ENCODE measurements around the gene SPATA6. TPM values are rescaled to one million over a fixed set of nuclear protein-coding genes. Genes with fewer than 3 reads are reported as not detected.

The SPATA6 gene
- total and polyA plus RNA-seq, 2 donors (not counting 1 experiment from before 2014, with no cell fraction given), result 1.9 to 6.7 TPM

- intact Hi-C loops (cut with micrococcal nuclease), result no loop called here
- H2AFZ ChIP-seq (ENCODE audit: insufficient read depth, low read depth, low read length, poor library complexity, severe bottlenecking), result no peak overlapping the region
- DNase-seq, result no peak
- H3K4me2 ChIP-seq (replicated peaks; ENCODE audit: low read depth, low read length, poor library complexity, severe bottlenecking), result no peak overlapping the region
- ChIA-PET POLR2A (no interaction called here), CTCF (interaction anchor here (1.2 kb wide), 1 partner anchor 9 kb away, joined by 3 read pairs; no protein-coding TSS in a partner anchor)
- H3K4me1 ChIP-seq (ENCODE audit: control insufficient read depth in 2 of 2, insufficient read depth in 2 of 2, low read length in 2 of 2), result peaks cover 0 to 5% of the 10 kb centered on the region in 2 donors
- H3K36me3 ChIP-seq (replicated peaks in 1 of 2; ENCODE audit: control extremely low read depth in 1 of 2, control insufficient read depth in 1 of 2, extremely low read depth in 1 of 2, insufficient read depth in 2 of 2, low read length in 1 of 2), result no peaks in the 10 kb centered on the region
- H3K27ac ChIP-seq (ENCODE audit: low read length in 2 of 2), result no peak overlapping the region
- H3K27me3 ChIP-seq (replicated peaks in 1 of 4; ENCODE audit: control extremely low read depth in 1 of 4, control insufficient read depth in 3 of 4, insufficient read depth in 4 of 4, low read length in 3 of 4), result no peaks in the 10 kb centered on the region
- peaks cover 4% of the 10 kb centered on the region for H3K4me1 Mint-ChIP-seq
- no peak overlapping the region for H3K4me3 ChIP-seq (ENCODE audit: control extremely low read depth in 1 of 5, extremely low read depth in 1 of 5, insufficient read depth in 1 of 5, low read depth in 2 of 5, low read length in 4 of 5)
- H3K27ac Mint-ChIP-seq, result no peak overlapping the region
- peaks cover 26% of the 10 kb centered on the region for H3K27me3 Mint-ChIP-seq
- H3K9ac ChIP-seq (ENCODE audit: low read length), result no peak overlapping the region
- H3K4me3 Mint-ChIP-seq, result no peak overlapping the region
- no peaks in the 10 kb centered on the region for H4K20me1 ChIP-seq (ENCODE audit: control insufficient read depth, insufficient read depth, low read length, poor library complexity, severe bottlenecking)
- TF ChIP-seq CTCF (IDR thresholded peaks at IDR 0.05) (no peak), EZH2 (IDR thresholded peaks at IDR 0.05; ENCODE audit: borderline replicate concordance, insufficient read depth, low read depth, low read length, poor library complexity, severe bottlenecking) (no peak)
- H3K9me3 Mint-ChIP-seq (ENCODE audit: insufficient read depth), result no peaks in the 10 kb centered on the region
- no peaks in the 10 kb centered on the region for H3K9me3 ChIP-seq (ENCODE audit: control extremely low read depth in 1 of 3, control insufficient read depth in 2 of 3, insufficient read depth in 1 of 3, low read length in 2 of 3)
- 88% methylated on average over 4 of the region's 5 CpGs for WGBS (ENCODE audit: insufficient coverage)
- no peaks in the 10 kb centered on the region for H3K79me2 ChIP-seq (ENCODE audit: control insufficient read depth, insufficient read depth, low read length)
- no peak for ATAC-seq (ENCODE audit: low read depth)
These were observed 22.2 kb upstream of the SPATA6 start for GRCh38 chr1:48493970-48494769.

GRCh38 chr1:48493041-48493440 lies 21.0 kb upstream of the SPATA6 start:
- no peaks in the 10 kb centered on the region for H3K9me3 Mint-ChIP-seq (ENCODE audit: insufficient read depth)
- no peaks in the 10 kb centered on the region for H3K27me3 ChIP-seq (replicated peaks in 1 of 4; ENCODE audit: control extremely low read depth in 1 of 4, control insufficient read depth in 3 of 4, insufficient read depth in 4 of 4, low read length in 3 of 4)
- TF ChIP-seq CTCF (IDR thresholded peaks at IDR 0.05) (no peak), EZH2 (IDR thresholded peaks at IDR 0.05; ENCODE audit: borderline replicate concordance, insufficient read depth, low read depth, low read length, poor library complexity, severe bottlenecking) (no peak)
- ATAC-seq (ENCODE audit: low read depth) (no peak), DNase-seq (no peak)
- no peak overlapping the region for H3K4me2 ChIP-seq (replicated peaks; ENCODE audit: low read depth, low read length, poor library complexity, severe bottlenecking)
- H4K20me1 ChIP-seq (ENCODE audit: control insufficient read depth, insufficient read depth, low read length, poor library complexity, severe bottlenecking), result no peaks in the 10 kb centered on the region
- H3K9me3 ChIP-seq (ENCODE audit: control extremely low read depth in 1 of 3, control insufficient read depth in 2 of 3, insufficient read depth in 1 of 3, low read length in 2 of 3), result no peaks in the 10 kb centered on the region
- H3K36me3 ChIP-seq (replicated peaks in 1 of 2; ENCODE audit: control extremely low read depth in 1 of 2, control insufficient read depth in 1 of 2, extremely low read depth in 1 of 2, insufficient read depth in 2 of 2, low read length in 1 of 2), result no peaks in the 10 kb centered on the region
- H2AFZ ChIP-seq (ENCODE audit: insufficient read depth, low read depth, low read length, poor library complexity, severe bottlenecking), result no peak overlapping the region
- no peak overlapping the region for H3K4me3 Mint-ChIP-seq
- ChIA-PET CTCF (no interaction called here), POLR2A (no interaction called here)
- no peak overlapping the region for H3K9ac ChIP-seq (ENCODE audit: low read length)
- no peak overlapping the region for H3K27ac ChIP-seq (ENCODE audit: low read length in 2 of 2)
- intact Hi-C loops (cut with micrococcal nuclease), result no loop called here
- WGBS (ENCODE audit: insufficient coverage), result no CpG with 5 or more reads among the region's 5 CpGs
- H3K4me1 Mint-ChIP-seq, result no peaks in the 10 kb centered on the region
- H3K27me3 Mint-ChIP-seq, result peaks cover 31% of the 10 kb centered on the region
- H3K4me1 ChIP-seq (ENCODE audit: control insufficient read depth in 2 of 2, insufficient read depth in 2 of 2, low read length in 2 of 2), result no peaks in the 10 kb centered on the region
- H3K4me3 ChIP-seq (ENCODE audit: control extremely low read depth in 1 of 5, extremely low read depth in 1 of 5, insufficient read depth in 1 of 5, low read depth in 2 of 5, low read length in 4 of 5), result no peak overlapping the region
- no peaks in the 10 kb centered on the region for H3K79me2 ChIP-seq (ENCODE audit: control insufficient read depth, insufficient read depth, low read length)
- H3K27ac Mint-ChIP-seq, result no peak overlapping the region
